ENCODE results near the gene DMAC2L. TPM values are rescaled to one million over a fixed set of nuclear protein-coding genes. Genes with fewer than 3 reads are reported as not detected.

DMAC2L gene
- total and polyA plus RNA-seq, 10 of the 15 experiments (the other 5 are each of a cell fraction or from before 2014, with no cell fraction given), result 9.5 to 76.3 (median 28.2) TPM

DNA sequence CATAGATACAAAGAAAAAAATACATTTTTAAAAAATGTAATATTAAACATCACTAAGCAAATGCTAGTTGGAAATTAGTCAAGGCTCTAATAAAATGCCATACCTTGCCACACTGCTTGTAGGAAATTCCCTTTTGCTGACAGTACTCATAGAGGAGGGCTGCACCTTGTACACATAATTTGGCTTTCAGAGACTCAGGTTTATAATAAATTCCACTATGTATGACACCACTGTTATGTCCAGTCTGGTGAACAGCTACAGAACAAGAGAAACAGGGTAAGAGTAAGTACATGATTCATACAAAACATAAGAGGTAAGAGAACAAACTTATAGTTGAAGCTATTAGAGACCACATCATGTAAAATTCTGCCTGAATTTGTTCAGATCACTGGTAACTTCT is 10.2 kb upstream of the DMAC2L start:
- H3K79me2 ChIP-seq (ENCODE audit: control insufficient read depth, insufficient read depth, low read length), result no peaks in the 10 kb centered on the region; the same call in 1 of the 2 replicates
- TF ChIP-seq SMAD1 (IDR thresholded peaks at IDR 0.05; ENCODE audit: low read depth, partially characterized antibody), result no peak
- TF ChIP-seq NR2F1 (conservative IDR thresholded peaks at IDR 0.05), result no peak
- TF ChIP-seq MAX (IDR thresholded peaks at IDR 0.05; ENCODE audit: low read depth, low read length), result no peak
- no peak for TF ChIP-seq SMARCA5 (IDR thresholded peaks at IDR 0.05)
- no peak for TF ChIP-seq PAX5 (IDR thresholded peaks at IDR 0.05; ENCODE audit: borderline replicate concordance, low read depth, low read length)
- TF ChIP-seq, protein P1, sequence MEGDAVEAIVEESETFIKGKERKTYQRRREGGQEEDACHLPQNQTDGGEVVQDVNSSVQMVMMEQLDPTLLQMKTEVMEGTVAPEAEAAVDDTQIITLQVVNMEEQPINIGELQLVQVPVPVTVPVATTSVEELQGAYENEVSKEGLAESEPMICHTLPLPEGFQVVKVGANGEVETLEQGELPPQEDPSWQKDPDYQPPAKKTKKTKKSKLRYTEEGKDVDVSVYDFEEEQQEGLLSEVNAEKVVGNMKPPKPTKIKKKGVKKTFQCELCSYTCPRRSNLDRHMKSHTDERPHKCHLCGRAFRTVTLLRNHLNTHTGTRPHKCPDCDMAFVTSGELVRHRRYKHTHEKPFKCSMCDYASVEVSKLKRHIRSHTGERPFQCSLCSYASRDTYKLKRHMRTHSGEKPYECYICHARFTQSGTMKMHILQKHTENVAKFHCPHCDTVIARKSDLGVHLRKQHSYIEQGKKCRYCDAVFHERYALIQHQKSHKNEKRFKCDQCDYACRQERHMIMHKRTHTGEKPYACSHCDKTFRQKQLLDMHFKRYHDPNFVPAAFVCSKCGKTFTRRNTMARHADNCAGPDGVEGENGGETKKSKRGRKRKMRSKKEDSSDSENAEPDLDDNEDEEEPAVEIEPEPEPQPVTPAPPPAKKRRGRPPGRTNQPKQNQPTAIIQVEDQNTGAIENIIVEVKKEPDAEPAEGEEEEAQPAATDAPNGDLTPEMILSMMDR (IDR thresholded peaks at IDR 0.05 in 2 of 3, conservative IDR thresholded peaks at IDR 0.05 in 1 of 3; ENCODE audit: control insufficient read depth in 2 of 3, extremely low read depth in 1 of 3, insufficient read depth in 1 of 3, low read depth in 3 of 3, low read length in 3 of 3), result no peak
- TF ChIP-seq BCL11A (IDR thresholded peaks at IDR 0.05; ENCODE audit: low read depth, low read length), result no peak
- no peaks in the 10 kb centered on the region for H3K9me3 ChIP-seq (replicated peaks; ENCODE audit: control insufficient read depth, insufficient read depth, low read length)
- FAIRE-seq (no peak), DNase-seq (ENCODE audit: low read depth, low spot score) (no peak), ATAC-seq (peak; percentile 51)
- in situ Hi-C loops (cut with MboI) (no loop called here), intact Hi-C loops (cut with micrococcal nuclease; ENCODE audit: unreplicated experiment) (no loop called here)
- BruUV-seq (replicated peaks), result no TSS peak
- H2AFZ ChIP-seq (ENCODE audit: control insufficient read depth, low read depth, low read length), result no peak overlapping the region
- H3K9ac ChIP-seq (ENCODE audit: control insufficient read depth, insufficient read depth, low read length), result no peak overlapping the region
- H3K4me1 ChIP-seq (ENCODE audit: control insufficient read depth, insufficient read depth, low read length), result no peaks in the 10 kb centered on the region
- peaks cover 0 to 2% of the 10 kb centered on the region in 2 experiments; a peak in 1 of 4 replicates for H3K36me3 ChIP-seq (ENCODE audit: control insufficient read depth in 2 of 2, insufficient read depth in 2 of 2, low read length in 1 of 2)
- H4K20me1 ChIP-seq (ENCODE audit: control insufficient read depth, insufficient read depth), result no peaks in the 10 kb centered on the region
- CTCF ChIA-PET, result no interaction called here
- H3K27me3 ChIP-seq (replicated peaks in 1 of 2; ENCODE audit: control insufficient read depth in 2 of 2, insufficient read depth in 2 of 2, low read length in 1 of 2), result no peaks in the 10 kb centered on the region
- H3K4me2 ChIP-seq (ENCODE audit: control insufficient read depth, insufficient read depth), result no peak overlapping the region
- H3K27ac ChIP-seq (ENCODE audit: control insufficient read depth, insufficient read depth), result no peak overlapping the region
- H3K4me3 ChIP-seq, result no peak overlapping the region
- POLR2A ChIA-PET, result interaction anchor here (0.5 kb wide), 1 partner anchor 537 kb away, joined by 3 read pairs; no protein-coding TSS in a partner anchor
- RAD21 ChIA-PET (ENCODE audit: unreplicated experiment), result no interaction called here
- SMC1A ChIA-PET (ENCODE audit: uncharacterized antibody, unreplicated experiment), result no interaction called here
